WTC11 (cell line): ENCODE results near the gene VGF. TPM values are rescaled to one million over a fixed set of nuclear protein-coding genes. Genes with fewer than 3 reads are reported as not detected.
A peak's percentile ranks its signal among the peaks of the same experiment; 100 is the strongest.
"Not testable (repeated sequence)": the region's sequence is repeated elsewhere in the genome, so short reads cannot be mapped to it uniquely, and the experiment has no call there.

Source experiments
- ATAC-seq: fragments of 200-7000 bp; cut with Tn5 transposase; 2 replicates; pipeline ENCODE4 v1.10.0; 2021; ENCODE audit warnings: mild to moderate bottlenecking, moderate library complexity
- CTCF ChIA-PET: fragments of 300-600 bp; sonication (Branson Sonifier 250); formaldehyde crosslinking; loops from one replicate; lab custom pipeline; 2021; ENCODE audit warnings: antibody characterized with exemption; lab: Charles Lee
- POLR2A ChIA-PET: fragments of 350-600 bp; sonication (Branson Sonifier 250); formaldehyde crosslinking; loops from one replicate; lab custom pipeline; 2021; ENCODE audit warnings: antibody characterized with exemption; lab: Charles Lee
- DNase-seq: peaks from one replicate; pipeline ENCODE4 v3.0.0; 2021; ENCODE audit warnings: low spot score
- H3K27ac Mint-ChIP-seq: 2 replicates; pipeline ENCODE4 v1.8.0; 2021; ENCODE audit warnings: mixed read lengths
- H3K27me3 Mint-ChIP-seq: 2 replicates; pipeline ENCODE4 v1.8.0; 2021; ENCODE audit warnings: low read depth, mild to moderate bottlenecking, moderate library complexity, mixed read lengths
- H3K36me3 Mint-ChIP-seq: 2 replicates; pipeline ENCODE4 v1.8.0; 2021; ENCODE audit warnings: mixed read lengths
- H3K4me1 Mint-ChIP-seq: 2 replicates; pipeline ENCODE4 v1.8.0; 2022; ENCODE audit warnings: mixed read lengths
- H3K4me3 Mint-ChIP-seq: 2 replicates; pipeline ENCODE4 v1.8.0; 2021; ENCODE audit warnings: mild to moderate bottlenecking, moderate library complexity, mixed read lengths
- H3K9me3 Mint-ChIP-seq: 2 replicates; pipeline ENCODE4 v1.8.0; 2021; ENCODE audit warnings: mixed read lengths
- CBFB ChIP-seq: sonication (generic); formaldehyde crosslinking; IDR thresholded peaks from 2 replicates; pipeline ENCODE4 v1.8.1; 2022; ENCODE audit warnings: mild to moderate bottlenecking, low read depth, missing genetic modification reagents
- CREB1 ChIP-seq: sonication (generic); formaldehyde crosslinking; IDR thresholded peaks from 2 replicates; pipeline ENCODE4 v1.8.0; 2023; ENCODE audit warnings: mild to moderate bottlenecking, missing genetic modification reagents
- ELF4 ChIP-seq: sonication (generic); formaldehyde crosslinking; IDR thresholded peaks from 2 replicates; pipeline ENCODE4 v1.8.1; 2022; ENCODE audit warnings: low read depth, mild to moderate bottlenecking, moderate library complexity, missing genetic modification reagents
- ETV6 ChIP-seq: sonication (generic); formaldehyde crosslinking; IDR thresholded peaks from 2 replicates; pipeline ENCODE4 v1.8.1; 2022; ENCODE audit warnings: mild to moderate bottlenecking, missing genetic modification reagents
- GRHL2 ChIP-seq: fragments of 250-450 bp; sonication (Bioruptor Pico); IDR thresholded peaks from 2 replicates; pipeline ENCODE4 v1.8.0; 2022; ENCODE audit warnings: mild to moderate bottlenecking, moderate library complexity; ENCODE audit not compliant: insufficient replicate concordance, severe bottlenecking
- HMGA2 ChIP-seq: fragments of 250-450 bp; sonication (Bioruptor Pico); IDR thresholded peaks from 2 replicates; pipeline ENCODE4 v1.4.0; 2021; ENCODE audit warnings: mild to moderate bottlenecking, moderate library complexity
- RELA ChIP-seq: sonication (generic); formaldehyde crosslinking; IDR thresholded peaks from 2 replicates; pipeline ENCODE4 v1.8.1; 2022; ENCODE audit warnings: missing genetic modification reagents, mild to moderate bottlenecking, borderline replicate concordance
- TCF7 ChIP-seq: sonication (generic); formaldehyde crosslinking; IDR thresholded peaks from 2 replicates; pipeline ENCODE4 v1.8.0; 2022; ENCODE audit warnings: mild to moderate bottlenecking, low read depth, missing genetic modification reagents, moderate library complexity
- ZBTB21 ChIP-seq: sonication (generic); formaldehyde crosslinking; IDR thresholded peaks from 2 replicates; pipeline ENCODE4 v1.8.1; 2023; ENCODE audit warnings: mild to moderate bottlenecking, missing genetic modification reagents, borderline replicate concordance
- ZNF232 ChIP-seq: sonication (generic); formaldehyde crosslinking; IDR thresholded peaks from 2 replicates; pipeline ENCODE4 v1.8.0; 2022; ENCODE audit warnings: mild to moderate bottlenecking, missing genetic modification reagents
- ZNF317 ChIP-seq: sonication (generic); formaldehyde crosslinking; IDR thresholded peaks from 2 replicates; pipeline ENCODE4 v1.8.1; 2023; ENCODE audit warnings: low read depth, mild to moderate bottlenecking, moderate library complexity, missing genetic modification reagents, borderline replicate concordance
- total RNA-seq: library from RNA; stranded (reverse); gene quantifications from 3 replicates; pipeline ENCODE4 v1.2.3, GENCODE V29; 2021
- TF ChIP-seq, protein P1 (sequence below): sonication (generic); formaldehyde crosslinking; IDR thresholded peaks from 2 replicates; pipeline ENCODE4 v1.8.1; 2023; ENCODE audit warnings: mild to moderate bottlenecking, missing genetic modification reagents
- TF ChIP-seq, protein P2 (sequence below): sonication (generic); formaldehyde crosslinking; IDR thresholded peaks from 2 replicates; pipeline ENCODE4 v1.8.1; 2023; ENCODE audit warnings: mild to moderate bottlenecking, moderate library complexity, missing genetic modification reagents
- TF ChIP-seq, protein P3 (sequence below): fragments of 250-450 bp; sonication (Bioruptor Pico); IDR thresholded peaks from 2 replicates; pipeline ENCODE4 v1.9.0; 2021; ENCODE audit warnings: mild to moderate bottlenecking
- TF ChIP-seq, protein P4 (sequence below): sonication (generic); formaldehyde crosslinking; IDR thresholded peaks from 2 replicates; pipeline ENCODE4 v1.8.0; 2022; ENCODE audit warnings: mild to moderate bottlenecking, missing genetic modification reagents
- TF ChIP-seq, protein P5 (sequence below): sonication (generic); formaldehyde crosslinking; IDR thresholded peaks from 2 replicates; pipeline ENCODE4 v1.8.0; 2023; ENCODE audit warnings: missing genetic modification reagents
- TF ChIP-seq, protein P6 (sequence below): sonication (generic); formaldehyde crosslinking; IDR thresholded peaks from 2 replicates; pipeline ENCODE4 v1.8.0; 2023; ENCODE audit warnings: mild to moderate bottlenecking, missing genetic modification reagents
- TF ChIP-seq, protein P7 (sequence below): fragments of 250-450 bp; sonication (Bioruptor Pico); IDR thresholded peaks from 2 replicates; pipeline ENCODE4 v1.9.0; 2021; ENCODE audit warnings: moderate library complexity, mild to moderate bottlenecking, inconsistent platforms, borderline replicate concordance
- TF ChIP-seq, protein P8 (sequence below): sonication (generic); formaldehyde crosslinking; IDR thresholded peaks from 2 replicates; pipeline ENCODE4 v1.8.1; 2022; ENCODE audit warnings: low read depth, mild to moderate bottlenecking, moderate library complexity, missing genetic modification reagents, borderline replicate concordance

The VGF gene
- total RNA-seq, 1 experiment from 2014 or later, result 5.2 TPM

DNA sequence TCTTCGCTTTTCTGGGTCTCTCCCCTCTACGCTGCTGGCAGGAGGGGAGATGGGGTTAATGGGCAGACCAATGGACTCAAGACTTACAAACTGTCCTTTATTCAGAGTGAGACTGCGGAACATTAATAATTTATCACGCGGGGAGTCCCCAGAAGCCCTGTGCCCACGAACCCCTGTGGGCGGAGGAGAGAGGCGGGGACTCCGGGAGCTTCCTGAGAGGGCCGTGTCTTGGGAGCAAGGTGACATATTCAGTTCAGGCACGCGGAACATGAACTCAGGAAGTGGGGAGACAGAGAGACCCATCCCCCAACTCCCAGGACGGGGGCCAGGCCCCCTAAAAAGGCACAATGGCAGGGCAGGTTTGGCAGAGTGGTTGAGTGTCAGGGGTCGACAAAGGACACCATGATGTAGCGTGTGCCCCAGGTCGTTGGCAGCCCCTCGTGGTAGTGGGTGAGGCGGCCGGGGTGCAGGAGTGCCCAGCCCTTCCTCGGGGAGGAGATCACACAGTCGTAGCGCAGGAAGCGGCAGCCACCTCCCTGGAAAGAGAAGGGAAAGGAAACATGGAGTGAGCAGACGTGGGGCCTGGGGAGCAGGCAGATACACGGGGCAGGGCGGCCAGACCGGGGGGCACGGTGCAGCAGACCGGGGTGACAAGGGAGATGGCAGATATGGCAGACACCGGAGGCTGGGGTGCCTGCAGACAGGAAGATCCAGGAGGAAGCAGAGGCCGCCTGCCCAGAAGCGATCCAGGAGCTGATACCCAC, 40.7 kb upstream of the VGF start:
- Mint-ChIP-seq H3K27me3 (peaks cover 16% of the 10 kb centered on the region), H3K36me3 (peaks cover 3% of the 10 kb centered on the region; the same call in 1 of the 2 replicates), H3K4me3 (no peak overlapping the region), H3K27ac (peak overlapping the region; percentile 69), H3K4me1 (peaks cover 13% of the 10 kb centered on the region), H3K9me3 (no peaks in the 10 kb centered on the region)
- CTCF ChIA-PET, result interaction anchor here (0.7 to 2.0 kb wide), 5 partner anchors 10 to 84 kb away, joined by 3 to 9 read pairs (median 4); no protein-coding TSS in a partner anchor
- ATAC-seq (no peak), DNase-seq (no peak)
- TF ChIP-seq, protein P1, sequence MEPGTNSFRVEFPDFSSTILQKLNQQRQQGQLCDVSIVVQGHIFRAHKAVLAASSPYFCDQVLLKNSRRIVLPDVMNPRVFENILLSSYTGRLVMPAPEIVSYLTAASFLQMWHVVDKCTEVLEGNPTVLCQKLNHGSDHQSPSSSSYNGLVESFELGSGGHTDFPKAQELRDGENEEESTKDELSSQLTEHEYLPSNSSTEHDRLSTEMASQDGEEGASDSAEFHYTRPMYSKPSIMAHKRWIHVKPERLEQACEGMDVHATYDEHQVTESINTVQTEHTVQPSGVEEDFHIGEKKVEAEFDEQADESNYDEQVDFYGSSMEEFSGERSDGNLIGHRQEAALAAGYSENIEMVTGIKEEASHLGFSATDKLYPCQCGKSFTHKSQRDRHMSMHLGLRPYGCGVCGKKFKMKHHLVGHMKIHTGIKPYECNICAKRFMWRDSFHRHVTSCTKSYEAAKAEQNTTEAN (CRISPR knock-in tag), result no peak
- TF ChIP-seq, protein P2, sequence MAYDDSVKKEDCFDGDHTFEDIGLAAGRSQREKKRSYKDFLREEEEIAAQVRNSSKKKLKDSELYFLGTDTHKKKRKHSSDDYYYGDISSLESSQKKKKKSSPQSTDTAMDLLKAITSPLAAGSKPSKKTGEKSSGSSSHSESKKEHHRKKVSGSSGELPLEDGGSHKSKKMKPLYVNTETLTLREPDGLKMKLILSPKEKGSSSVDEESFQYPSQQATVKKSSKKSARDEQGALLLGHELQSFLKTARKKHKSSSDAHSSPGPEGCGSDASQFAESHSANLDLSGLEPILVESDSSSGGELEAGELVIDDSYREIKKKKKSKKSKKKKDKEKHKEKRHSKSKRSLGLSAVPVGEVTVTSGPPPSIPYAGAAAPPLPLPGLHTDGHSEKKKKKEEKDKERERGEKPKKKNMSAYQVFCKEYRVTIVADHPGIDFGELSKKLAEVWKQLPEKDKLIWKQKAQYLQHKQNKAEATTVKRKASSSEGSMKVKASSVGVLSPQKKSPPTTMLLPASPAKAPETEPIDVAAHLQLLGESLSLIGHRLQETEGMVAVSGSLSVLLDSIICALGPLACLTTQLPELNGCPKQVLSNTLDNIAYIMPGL (CRISPR knock-in tag), result no peak
- TF ChIP-seq ETV6 (CRISPR knock-in tag) (no peak), ELF4 (CRISPR knock-in tag) (no peak), ZNF317 (no peak), CREB1 (no peak), CBFB (no peak), TCF7 (CRISPR knock-in tag) (no peak), GRHL2 (CRISPR knock-in tag) (no peak), HMGA2 (CRISPR knock-in tag) (no peak), ZNF232 (CRISPR knock-in tag) (no peak), RELA (CRISPR knock-in tag) (no peak), ZBTB21 (CRISPR knock-in tag) (no peak)
- TF ChIP-seq, protein P3, sequence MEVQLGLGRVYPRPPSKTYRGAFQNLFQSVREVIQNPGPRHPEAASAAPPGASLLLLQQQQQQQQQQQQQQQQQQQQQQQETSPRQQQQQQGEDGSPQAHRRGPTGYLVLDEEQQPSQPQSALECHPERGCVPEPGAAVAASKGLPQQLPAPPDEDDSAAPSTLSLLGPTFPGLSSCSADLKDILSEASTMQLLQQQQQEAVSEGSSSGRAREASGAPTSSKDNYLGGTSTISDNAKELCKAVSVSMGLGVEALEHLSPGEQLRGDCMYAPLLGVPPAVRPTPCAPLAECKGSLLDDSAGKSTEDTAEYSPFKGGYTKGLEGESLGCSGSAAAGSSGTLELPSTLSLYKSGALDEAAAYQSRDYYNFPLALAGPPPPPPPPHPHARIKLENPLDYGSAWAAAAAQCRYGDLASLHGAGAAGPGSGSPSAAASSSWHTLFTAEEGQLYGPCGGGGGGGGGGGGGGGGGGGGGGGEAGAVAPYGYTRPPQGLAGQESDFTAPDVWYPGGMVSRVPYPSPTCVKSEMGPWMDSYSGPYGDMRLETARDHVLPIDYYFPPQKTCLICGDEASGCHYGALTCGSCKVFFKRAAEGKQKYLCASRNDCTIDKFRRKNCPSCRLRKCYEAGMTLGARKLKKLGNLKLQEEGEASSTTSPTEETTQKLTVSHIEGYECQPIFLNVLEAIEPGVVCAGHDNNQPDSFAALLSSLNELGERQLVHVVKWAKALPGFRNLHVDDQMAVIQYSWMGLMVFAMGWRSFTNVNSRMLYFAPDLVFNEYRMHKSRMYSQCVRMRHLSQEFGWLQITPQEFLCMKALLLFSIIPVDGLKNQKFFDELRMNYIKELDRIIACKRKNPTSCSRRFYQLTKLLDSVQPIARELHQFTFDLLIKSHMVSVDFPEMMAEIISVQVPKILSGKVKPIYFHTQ (CRISPR knock-in tag), result no peak
- TF ChIP-seq, protein P4, sequence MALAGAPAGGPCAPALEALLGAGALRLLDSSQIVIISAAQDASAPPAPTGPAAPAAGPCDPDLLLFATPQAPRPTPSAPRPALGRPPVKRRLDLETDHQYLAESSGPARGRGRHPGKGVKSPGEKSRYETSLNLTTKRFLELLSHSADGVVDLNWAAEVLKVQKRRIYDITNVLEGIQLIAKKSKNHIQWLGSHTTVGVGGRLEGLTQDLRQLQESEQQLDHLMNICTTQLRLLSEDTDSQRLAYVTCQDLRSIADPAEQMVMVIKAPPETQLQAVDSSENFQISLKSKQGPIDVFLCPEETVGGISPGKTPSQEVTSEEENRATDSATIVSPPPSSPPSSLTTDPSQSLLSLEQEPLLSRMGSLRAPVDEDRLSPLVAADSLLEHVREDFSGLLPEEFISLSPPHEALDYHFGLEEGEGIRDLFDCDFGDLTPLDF (CRISPR knock-in tag), result no peak
- TF ChIP-seq, protein P5, sequence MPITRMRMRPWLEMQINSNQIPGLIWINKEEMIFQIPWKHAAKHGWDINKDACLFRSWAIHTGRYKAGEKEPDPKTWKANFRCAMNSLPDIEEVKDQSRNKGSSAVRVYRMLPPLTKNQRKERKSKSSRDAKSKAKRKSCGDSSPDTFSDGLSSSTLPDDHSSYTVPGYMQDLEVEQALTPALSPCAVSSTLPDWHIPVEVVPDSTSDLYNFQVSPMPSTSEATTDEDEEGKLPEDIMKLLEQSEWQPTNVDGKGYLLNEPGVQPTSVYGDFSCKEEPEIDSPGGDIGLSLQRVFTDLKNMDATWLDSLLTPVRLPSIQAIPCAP (CRISPR knock-in tag), result no peak
- TF ChIP-seq, protein P6, sequence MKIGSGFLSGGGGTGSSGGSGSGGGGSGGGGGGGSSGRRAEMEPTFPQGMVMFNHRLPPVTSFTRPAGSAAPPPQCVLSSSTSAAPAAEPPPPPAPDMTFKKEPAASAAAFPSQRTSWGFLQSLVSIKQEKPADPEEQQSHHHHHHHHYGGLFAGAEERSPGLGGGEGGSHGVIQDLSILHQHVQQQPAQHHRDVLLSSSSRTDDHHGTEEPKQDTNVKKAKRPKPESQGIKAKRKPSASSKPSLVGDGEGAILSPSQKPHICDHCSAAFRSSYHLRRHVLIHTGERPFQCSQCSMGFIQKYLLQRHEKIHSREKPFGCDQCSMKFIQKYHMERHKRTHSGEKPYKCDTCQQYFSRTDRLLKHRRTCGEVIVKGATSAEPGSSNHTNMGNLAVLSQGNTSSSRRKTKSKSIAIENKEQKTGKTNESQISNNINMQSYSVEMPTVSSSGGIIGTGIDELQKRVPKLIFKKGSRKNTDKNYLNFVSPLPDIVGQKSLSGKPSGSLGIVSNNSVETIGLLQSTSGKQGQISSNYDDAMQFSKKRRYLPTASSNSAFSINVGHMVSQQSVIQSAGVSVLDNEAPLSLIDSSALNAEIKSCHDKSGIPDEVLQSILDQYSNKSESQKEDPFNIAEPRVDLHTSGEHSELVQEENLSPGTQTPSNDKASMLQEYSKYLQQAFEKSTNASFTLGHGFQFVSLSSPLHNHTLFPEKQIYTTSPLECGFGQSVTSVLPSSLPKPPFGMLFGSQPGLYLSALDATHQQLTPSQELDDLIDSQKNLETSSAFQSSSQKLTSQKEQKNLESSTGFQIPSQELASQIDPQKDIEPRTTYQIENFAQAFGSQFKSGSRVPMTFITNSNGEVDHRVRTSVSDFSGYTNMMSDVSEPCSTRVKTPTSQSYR, result no peak
- TF ChIP-seq, protein P7, sequence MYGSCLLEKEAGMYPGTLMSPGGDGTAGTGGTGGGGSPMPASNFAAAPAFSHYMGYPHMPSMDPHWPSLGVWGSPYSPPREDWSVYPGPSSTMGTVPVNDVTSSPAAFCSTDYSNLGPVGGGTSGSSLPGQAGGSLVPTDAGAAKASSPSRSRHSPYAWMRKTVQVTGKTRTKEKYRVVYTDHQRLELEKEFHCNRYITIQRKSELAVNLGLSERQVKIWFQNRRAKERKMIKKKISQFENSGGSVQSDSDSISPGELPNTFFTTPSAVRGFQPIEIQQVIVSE (CRISPR knock-in tag), result no peak
- TF ChIP-seq, protein P8, sequence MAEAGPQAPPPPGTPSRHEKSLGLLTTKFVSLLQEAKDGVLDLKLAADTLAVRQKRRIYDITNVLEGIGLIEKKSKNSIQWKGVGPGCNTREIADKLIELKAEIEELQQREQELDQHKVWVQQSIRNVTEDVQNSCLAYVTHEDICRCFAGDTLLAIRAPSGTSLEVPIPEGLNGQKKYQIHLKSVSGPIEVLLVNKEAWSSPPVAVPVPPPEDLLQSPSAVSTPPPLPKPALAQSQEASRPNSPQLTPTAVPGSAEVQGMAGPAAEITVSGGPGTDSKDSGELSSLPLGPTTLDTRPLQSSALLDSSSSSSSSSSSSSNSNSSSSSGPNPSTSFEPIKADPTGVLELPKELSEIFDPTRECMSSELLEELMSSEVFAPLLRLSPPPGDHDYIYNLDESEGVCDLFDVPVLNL, result no peak
- POLR2A ChIA-PET, result interaction anchor here (1.1 kb wide), 1 partner anchor 11 kb away, joined by 3 read pairs; the partner anchor contains the start of gene PLOD3

DNA sequence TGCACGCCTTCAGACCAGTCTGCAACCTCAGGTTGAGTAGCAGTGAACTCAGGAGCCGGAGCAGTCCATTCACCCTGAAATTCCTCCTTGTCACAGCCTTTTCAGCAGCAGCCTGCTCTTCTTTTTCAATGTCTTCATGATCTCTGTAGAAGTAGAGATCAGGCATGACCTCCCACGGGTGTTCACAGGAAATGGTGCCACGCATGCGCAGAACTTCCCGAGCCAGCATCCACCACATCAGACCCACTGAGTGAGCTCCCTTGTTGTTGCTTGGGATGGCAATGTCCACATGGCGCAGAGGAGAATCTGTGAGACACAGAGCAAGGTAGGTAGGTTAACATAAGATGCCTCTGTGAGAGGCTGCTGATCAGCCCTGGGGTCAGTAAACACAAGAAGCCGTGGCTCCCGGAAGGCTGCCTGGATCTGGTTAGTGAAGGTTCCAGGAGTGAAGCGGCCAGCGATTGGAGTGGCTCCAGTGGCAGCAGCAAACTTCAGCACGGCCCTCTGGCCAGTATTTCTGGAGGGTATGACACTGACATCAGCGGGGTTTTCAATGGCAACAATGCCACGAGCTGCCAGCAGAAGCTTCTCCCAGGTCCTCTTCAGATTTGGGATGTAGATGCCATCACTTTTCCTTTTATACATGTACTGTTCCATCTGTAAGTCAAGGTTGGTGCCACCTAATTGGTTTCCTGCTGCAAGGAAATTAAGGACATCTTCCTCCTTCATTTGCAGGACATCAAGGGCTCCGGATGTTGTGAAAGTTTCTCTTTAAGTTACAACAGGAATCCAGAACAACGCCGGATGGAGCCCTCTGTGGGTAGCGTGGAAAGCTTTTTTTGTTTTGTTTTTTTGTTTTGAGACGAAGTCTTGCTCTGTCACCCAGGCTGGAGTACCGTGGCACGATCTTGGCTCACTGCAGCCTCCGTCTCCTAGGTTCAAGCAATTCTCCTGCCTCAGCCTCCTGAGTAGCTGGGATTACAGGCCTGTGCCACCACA, 38.7 kb upstream of the VGF start:
- Mint-ChIP-seq H3K27me3 (peaks cover 16% of the 10 kb centered on the region), H3K27ac (peak overlapping the region; percentile 80), H3K4me1 (peaks cover 26% of the 10 kb centered on the region)
- H3K4me3 Mint-ChIP-seq, POLR2A ChIA-PET, H3K36me3 Mint-ChIP-seq, DNase-seq, ATAC-seq, H3K9me3 Mint-ChIP-seq: not testable (repeated sequence)
- CTCF ChIA-PET, result interaction anchor here (0.6 to 5.3 kb wide), 8 partner anchors 12 to 1571 kb away, joined by 3 to 57 read pairs (median 5); partner anchors contain the start of genes FIS1, PLOD3 and ZNHIT1
